IPS-20b (cell line): Measurements from ENCODE around the gene ARG2.

ENCODE experiments used
- H3K27ac ChIP-seq: one replicate; pipeline ENCODE4 v1.5.1; 2013; ENCODE audit warnings: low read length
- H3K27me3 ChIP-seq: 2 replicates; pipeline ENCODE4 v1.6.1; 2013; ENCODE audit warnings: mild to moderate bottlenecking, low read length, inconsistent platforms; ENCODE audit not compliant: insufficient read depth
- H3K36me3 ChIP-seq: 2 replicates; pipeline ENCODE4 v1.6.1; 2013; ENCODE audit warnings: low read depth, mild to moderate bottlenecking, inconsistent platforms, low read length, moderate library complexity; ENCODE audit not compliant: insufficient read depth
- H3K4me1 ChIP-seq: 2 replicates; pipeline ENCODE4 v1.6.1; 2013; ENCODE audit warnings: mild to moderate bottlenecking, control low read depth, inconsistent platforms, low read length, moderate library complexity; ENCODE audit not compliant: insufficient read depth
- H3K4me3 ChIP-seq: 2 replicates; pipeline ENCODE4 v1.5.1; 2013; ENCODE audit warnings: mild to moderate bottlenecking, low read length, inconsistent platforms
- H3K9ac ChIP-seq: 2 replicates; pipeline ENCODE4 v1.6.1; 2013; ENCODE audit warnings: low read depth, mild to moderate bottlenecking, inconsistent platforms, low read length, moderate library complexity
- H3K9me3 ChIP-seq: 2 replicates; pipeline ENCODE4 v1.6.1; 2013; ENCODE audit warnings: mild to moderate bottlenecking, low read depth, low read length, inconsistent platforms; ENCODE audit not compliant: insufficient read depth

Gene ARG2

DNA sequence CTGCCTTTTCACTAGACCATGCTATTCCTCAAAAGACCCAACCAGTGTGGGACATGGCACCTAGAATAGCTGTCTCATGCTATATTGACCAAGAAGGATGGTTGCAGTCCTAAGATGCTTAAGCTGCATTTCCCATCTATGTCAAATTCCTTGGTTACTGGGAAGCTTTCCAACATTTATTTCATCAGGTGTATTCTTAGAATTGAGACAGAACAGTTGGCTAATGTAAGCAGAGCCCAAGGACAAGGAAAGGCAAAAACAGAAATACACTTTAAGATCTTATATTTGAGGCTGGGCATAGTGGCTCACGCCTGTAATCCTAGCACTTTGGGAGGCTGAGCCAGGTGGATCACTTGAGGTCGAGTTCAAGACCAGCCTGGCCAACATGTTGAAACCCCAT is 24.7 kb downstream of the ARG2 start:
- H3K9ac ChIP-seq: no peak overlapping the region
- H3K27ac ChIP-seq: no peak overlapping the region
- H3K36me3 ChIP-seq: peaks cover 54% of the 10 kb centered on the region
- H3K9me3 ChIP-seq: no peaks in the 10 kb centered on the region
- H3K4me1 ChIP-seq: no peaks in the 10 kb centered on the region
- H3K27me3 ChIP-seq: no peaks in the 10 kb centered on the region
- no peak overlapping the region for H3K4me3 ChIP-seq

DNA sequence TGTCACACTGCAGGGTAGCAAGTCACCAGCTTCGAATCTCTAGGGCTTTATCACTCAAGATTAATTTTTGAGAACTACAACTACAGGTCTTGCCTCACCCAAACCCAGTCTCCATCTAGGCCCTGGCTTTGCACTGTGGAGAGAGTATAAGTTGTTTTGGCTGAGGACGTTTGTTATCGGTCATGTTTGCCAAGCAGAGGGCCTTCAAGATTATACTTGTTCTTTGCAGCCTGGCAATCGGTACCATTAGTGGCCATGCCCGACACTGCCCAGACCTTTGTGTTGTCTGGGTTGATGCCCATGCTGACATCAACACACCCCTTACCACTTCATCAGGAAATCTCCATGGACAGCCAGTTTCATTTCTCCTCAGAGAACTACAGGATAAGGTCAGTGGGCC is 25.7 kb downstream of the ARG2 start:
- Histone ChIP-seq H3K9me3 (no peaks in the 10 kb centered on the region), H3K4me1 (no peaks in the 10 kb centered on the region), H3K27ac (no peak overlapping the region), H3K36me3 (peaks cover 64% of the 10 kb centered on the region), H3K9ac (no peak overlapping the region), H3K4me3 (no peak overlapping the region), H3K27me3 (no peaks in the 10 kb centered on the region)

DNA sequence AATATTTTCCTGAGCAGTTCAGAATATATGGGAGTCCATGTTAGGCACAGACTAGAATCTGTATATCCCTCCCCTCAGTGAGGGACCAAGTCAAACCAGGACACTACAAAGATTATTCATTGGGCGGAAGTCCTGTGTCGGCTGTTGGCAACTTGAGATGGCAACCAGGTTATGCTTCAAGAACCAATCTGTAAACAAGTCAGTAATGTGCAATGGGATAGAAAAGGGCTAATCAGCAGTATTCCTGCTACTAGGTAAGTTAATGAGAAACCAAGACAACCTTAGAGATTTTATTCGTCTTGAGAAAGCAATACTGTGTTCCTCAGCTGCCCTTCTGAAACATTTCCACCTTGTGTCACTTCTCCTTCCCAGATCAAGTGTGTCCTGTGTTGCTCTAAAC is 26.4 kb downstream of the ARG2 start:
- no peak overlapping the region for H3K4me3 ChIP-seq
- H3K27ac ChIP-seq: no peak overlapping the region
- H3K27me3 ChIP-seq: no peaks in the 10 kb centered on the region
- H3K9ac ChIP-seq: no peak overlapping the region
- H3K9me3 ChIP-seq: no peaks in the 10 kb centered on the region
- H3K4me1 ChIP-seq: no peaks in the 10 kb centered on the region
- peaks cover 71% of the 10 kb centered on the region for H3K36me3 ChIP-seq

DNA sequence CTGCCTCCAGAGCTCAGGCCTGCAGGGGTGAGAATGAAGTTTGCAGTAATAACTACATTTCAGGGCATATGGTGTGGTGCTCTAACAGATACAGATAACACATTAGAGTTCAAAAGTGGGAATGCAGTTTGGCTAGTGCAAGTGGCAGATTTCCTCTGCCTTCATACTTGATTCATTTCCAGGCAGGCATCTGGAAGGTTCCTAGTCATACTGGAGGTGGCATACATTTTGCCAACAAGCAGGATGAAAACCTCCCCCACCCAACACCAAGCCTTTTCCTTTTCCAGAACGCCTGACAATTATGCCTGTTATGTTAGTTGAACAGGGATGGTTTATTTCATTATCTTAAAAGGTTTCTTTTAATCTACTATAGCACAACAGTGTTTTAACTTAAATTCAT is 30.4 kb downstream of the ARG2 start:
- Histone ChIP-seq H3K9me3 (no peaks in the 10 kb centered on the region), H3K36me3 (peaks cover 96% of the 10 kb centered on the region), H3K9ac (no peak overlapping the region), H3K4me3 (no peak overlapping the region), H3K27me3 (no peaks in the 10 kb centered on the region), H3K27ac (no peak overlapping the region), H3K4me1 (no peaks in the 10 kb centered on the region)

DNA sequence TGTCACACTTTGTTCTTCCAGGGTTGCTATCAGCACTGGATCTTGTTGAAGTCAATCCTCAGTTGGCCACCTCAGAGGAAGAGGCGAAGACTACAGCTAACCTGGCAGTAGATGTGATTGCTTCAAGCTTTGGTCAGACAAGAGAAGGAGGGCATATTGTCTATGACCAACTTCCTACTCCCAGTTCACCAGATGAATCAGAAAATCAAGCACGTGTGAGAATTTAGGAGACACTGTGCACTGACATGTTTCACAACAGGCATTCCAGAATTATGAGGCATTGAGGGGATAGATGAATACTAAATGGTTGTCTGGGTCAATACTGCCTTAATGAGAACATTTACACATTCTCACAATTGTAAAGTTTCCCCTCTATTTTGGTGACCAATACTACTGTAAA is 31.0 kb downstream of the ARG2 start:
- no peaks in the 10 kb centered on the region for H3K9me3 ChIP-seq
- no peak overlapping the region for H3K27ac ChIP-seq
- H3K27me3 ChIP-seq: no peaks in the 10 kb centered on the region
- no peak overlapping the region for H3K9ac ChIP-seq
- H3K36me3 ChIP-seq: peaks cover 96% of the 10 kb centered on the region
- H3K4me3 ChIP-seq: no peak overlapping the region
- H3K4me1 ChIP-seq: no peaks in the 10 kb centered on the region

DNA sequence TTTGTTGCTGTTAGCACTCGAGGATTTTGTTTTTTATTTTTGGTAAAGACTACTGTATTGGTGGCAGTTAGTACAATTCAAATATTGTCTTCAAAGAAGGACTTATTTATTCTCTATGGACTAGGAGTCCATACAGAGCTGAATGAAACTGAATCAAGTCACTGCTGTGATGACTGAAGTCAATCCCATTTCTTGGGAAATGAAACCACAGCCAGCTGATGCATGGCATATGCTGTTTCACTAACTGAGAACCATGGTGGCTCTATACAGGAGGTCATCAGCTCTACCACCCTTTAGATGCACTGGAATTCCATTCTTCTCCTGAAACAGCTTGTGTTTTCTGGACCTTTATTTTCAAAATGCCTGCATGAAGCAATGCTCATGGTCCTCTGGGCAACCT is 32.5 kb downstream of the ARG2 start:
- H3K9me3 ChIP-seq: no peaks in the 10 kb centered on the region
- no peak overlapping the region for H3K4me3 ChIP-seq
- H3K27ac ChIP-seq: no peak overlapping the region
- H3K36me3 ChIP-seq: peaks cover 93% of the 10 kb centered on the region
- H3K4me1 ChIP-seq: no peaks in the 10 kb centered on the region
- H3K9ac ChIP-seq: no peak overlapping the region
- no peaks in the 10 kb centered on the region for H3K27me3 ChIP-seq

DNA sequence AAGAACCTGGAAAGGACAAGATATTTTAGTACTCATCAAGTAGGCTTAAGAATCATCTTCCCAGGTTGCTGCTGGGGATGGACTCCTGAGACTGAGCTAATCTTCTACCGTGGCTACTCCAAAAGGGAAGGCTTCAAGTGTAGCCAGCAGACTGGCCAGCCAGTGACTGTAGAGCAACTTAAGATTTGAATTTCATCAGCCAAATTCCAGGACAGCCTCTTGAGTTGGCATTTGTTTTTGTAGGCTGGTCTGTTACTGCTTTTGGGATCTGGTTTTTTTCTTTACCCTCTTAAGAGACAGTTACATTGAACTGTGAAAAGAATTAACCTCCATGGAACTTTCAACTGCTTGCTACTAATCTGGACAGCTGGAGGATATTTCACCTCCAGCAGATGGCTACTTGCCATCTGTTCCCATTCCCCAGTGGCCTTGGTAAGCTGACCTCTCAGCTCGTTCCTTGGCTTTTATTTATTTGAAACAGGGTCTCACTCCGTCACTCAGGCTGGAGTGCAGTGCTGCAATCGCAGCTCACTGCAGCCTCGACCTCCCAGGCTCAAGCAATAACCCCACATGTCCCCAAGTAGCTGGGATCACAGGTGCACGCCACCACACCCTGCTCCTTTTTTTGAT is 34.0 kb downstream of the ARG2 start:
- Histone ChIP-seq H3K9me3 (no peaks in the 10 kb centered on the region), H3K4me3 (no peak overlapping the region), H3K27me3 (no peaks in the 10 kb centered on the region), H3K4me1 (no peaks in the 10 kb centered on the region), H3K27ac (no peak overlapping the region), H3K9ac (no peak overlapping the region), H3K36me3 (peaks cover 83% of the 10 kb centered on the region)

DNA sequence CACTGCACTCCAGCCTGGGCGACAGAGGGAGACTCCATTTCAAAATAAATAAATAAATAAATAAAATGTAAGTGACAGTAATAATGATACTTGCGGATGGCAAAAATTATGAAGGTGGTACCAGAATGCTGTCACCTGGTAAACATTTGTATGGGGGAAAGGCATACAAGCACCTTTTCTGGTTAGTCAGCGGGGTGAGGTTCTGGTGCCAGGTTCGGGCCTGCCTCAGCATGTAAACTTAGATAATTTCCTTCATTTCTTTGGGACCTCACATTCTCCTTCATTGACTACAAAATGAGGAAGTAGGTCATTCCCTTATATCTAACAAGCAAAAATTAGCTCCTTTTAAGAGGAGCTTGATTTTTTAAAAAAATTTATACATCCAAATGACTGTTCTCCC is 43.9 kb downstream of the ARG2 start:
- no peaks in the 10 kb centered on the region for H3K27me3 ChIP-seq
- peaks cover under 1% of the 10 kb centered on the region; the same call in 1 of the 2 replicates for H3K4me1 ChIP-seq
- H3K36me3 ChIP-seq: peaks cover 15% of the 10 kb centered on the region; the same call in 1 of the 2 replicates
- no peaks in the 10 kb centered on the region for H3K9me3 ChIP-seq
- no peak overlapping the region for H3K9ac ChIP-seq
- no peak overlapping the region for H3K27ac ChIP-seq
- H3K4me3 ChIP-seq: no peak overlapping the region

DNA sequence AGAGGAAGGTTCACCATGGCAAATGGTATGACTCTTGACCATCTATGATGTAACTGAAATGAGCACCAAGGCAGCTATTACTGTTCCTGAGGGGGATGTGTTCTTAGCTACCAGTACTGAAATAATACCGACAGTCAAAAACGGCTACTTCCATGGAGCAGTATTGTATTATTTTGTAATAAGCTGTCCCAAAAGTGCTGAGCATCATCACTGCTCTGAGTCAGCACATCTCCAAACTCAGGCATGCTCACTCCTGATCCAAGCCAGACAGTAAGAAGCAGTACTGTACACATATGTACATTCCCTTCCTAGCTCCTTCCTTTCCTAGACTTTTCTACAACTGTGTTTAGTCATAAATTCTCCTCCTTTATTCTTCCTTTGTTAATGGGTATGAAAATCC is 46.1 kb downstream of the ARG2 start:
- H3K4me1 ChIP-seq: peaks cover 4% of the 10 kb centered on the region; the same call in 1 of the 2 replicates
- no peak overlapping the region for H3K4me3 ChIP-seq
- H3K27me3 ChIP-seq: no peaks in the 10 kb centered on the region
- H3K27ac ChIP-seq: no peak overlapping the region
- H3K9ac ChIP-seq: no peak overlapping the region
- H3K9me3 ChIP-seq: no peaks in the 10 kb centered on the region
- 0 out of 2 replicates have a peak, but pooled peaks cover 3% of the 10 kb centered on the region for H3K36me3 ChIP-seq

DNA sequence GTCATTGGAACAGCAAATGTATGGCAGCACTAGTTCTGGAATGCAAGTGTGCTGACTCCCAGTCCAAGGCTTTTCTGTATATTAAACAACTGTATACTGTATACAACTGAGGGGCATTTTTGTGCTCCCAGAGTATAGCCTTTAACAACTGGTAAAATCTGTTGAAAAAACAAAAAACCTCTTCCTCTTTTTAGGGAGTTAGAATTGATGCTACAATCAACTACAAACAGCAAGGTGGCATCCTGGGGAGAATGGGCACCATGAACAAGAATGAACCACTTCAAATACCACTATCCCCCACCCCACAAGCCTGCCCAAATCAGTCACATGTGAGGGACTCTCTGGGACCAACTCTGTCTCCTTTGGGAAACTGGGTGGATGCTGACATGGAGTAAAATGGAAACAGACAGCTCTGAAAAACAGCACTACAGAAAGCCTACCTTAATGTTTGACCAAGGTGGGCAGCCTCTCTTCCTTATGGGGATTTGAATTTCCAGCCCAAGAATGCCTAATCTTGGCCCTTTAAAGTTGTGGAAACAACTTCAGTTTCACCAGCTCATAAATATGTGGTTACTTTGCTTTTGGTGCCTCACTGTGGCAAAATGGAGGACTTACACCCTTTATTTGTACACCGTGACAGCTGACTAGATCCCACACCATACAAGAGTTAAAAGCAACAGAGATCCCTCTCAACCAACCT is 47.2 kb downstream of the ARG2 start:
- Histone ChIP-seq H3K4me1 (peaks cover 4% of the 10 kb centered on the region; the same call in 1 of the 2 replicates), H3K9me3 (no peaks in the 10 kb centered on the region), H3K9ac (no peak overlapping the region), H3K27ac (no peak overlapping the region), H3K36me3 (0 out of 2 replicates have a peak, but pooled peaks cover 3% of the 10 kb centered on the region), H3K27me3 (no peaks in the 10 kb centered on the region), H3K4me3 (no peak overlapping the region)

DNA sequence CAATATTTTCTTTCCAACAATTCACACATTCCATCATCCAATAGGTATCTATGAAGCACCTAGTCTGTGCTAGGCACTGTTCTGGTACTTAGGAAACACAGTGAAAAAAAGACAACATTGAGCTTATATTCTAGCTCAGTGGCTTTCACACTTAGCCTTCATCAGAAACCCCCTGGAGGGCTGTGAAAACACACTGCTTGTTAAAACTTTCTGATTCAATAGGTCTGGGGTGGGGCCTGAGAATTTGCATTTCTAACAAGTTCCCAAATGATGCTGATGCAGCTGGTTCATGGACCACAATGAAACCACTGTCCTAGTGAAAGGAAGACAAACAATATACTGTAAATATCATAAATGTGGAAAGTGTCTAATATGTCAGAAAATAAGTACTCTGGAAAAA is 48.8 kb downstream of the ARG2 start:
- Histone ChIP-seq H3K27ac (no peak overlapping the region), H3K9me3 (no peaks in the 10 kb centered on the region), H3K9ac (no peak overlapping the region), H3K4me1 (peaks cover 4% of the 10 kb centered on the region; the same call in 1 of the 2 replicates), H3K4me3 (no peak overlapping the region), H3K27me3 (no peaks in the 10 kb centered on the region), H3K36me3 (no peaks in the 10 kb centered on the region)

DNA sequence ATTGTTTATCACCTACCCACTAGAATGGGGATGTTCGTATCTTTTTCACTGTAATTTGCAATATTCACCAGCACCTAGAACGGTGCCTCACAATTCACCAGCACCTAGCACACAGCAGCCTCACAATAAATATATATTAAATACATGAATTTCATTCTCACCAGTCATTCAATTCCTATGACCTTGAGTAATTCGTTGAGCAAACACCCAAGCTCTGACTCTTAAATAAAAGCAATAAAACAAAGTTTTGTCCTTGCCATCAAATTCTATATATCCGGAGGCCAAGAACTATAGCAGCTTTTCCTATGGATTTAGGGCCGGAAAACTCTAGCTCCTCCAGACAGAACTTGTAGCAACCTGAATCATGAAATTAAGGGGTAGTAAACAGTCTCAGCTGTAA is 53.7 kb downstream of the ARG2 start:
- Histone ChIP-seq H3K9ac (peak overlapping the region; percentile 90; the same call in 1 of the 2 replicates), H3K4me3 (peak overlapping the region; percentile 91), H3K27ac (no peak overlapping the region), H3K4me1 (peaks cover 4% of the 10 kb centered on the region; the same call in 1 of the 2 replicates), H3K36me3 (peaks cover 24% of the 10 kb centered on the region), H3K9me3 (no peaks in the 10 kb centered on the region), H3K27me3 (no peaks in the 10 kb centered on the region)
